Measurements from ENCODE around the gene COL15A1.
"Not testable (repeated sequence)": the region's sequence is repeated elsewhere in the genome, so short reads cannot be mapped to it uniquely, and the experiment has no call there.

The COL15A1 gene

GRCh38 chr9:98995971-98996504 lies 52.3 kb downstream of the COL15A1 start:
- no peak for DNase-seq

GRCh38 chr9:98997604-98998003 lies 53.9 kb downstream of the COL15A1 start:
- DNase-seq = no peak

GRCh38 chr9:98998441-98999151 lies 54.9 kb downstream of the COL15A1 start:
- DNase-seq = no peak

- no peak for DNase-seq
These were observed 55.4 kb downstream of the COL15A1 start for GRCh38 chr9:98999152-98999525.

- no peak for DNase-seq
These were observed 57.0 kb downstream of the COL15A1 start for GRCh38 chr9:99000476-99001395.

GRCh38 chr9:99001892-99002291 lies 58.2 kb downstream of the COL15A1 start:
- no peak for DNase-seq

- DNase-seq = no peak
These were observed 59.0 kb downstream of the COL15A1 start for GRCh38 chr9:99002706-99003105.

- DNase-seq = no peak
These were observed 59.6 kb downstream of the COL15A1 start for GRCh38 chr9:99003308-99003707.

GRCh38 chr9:99004115-99004514 lies 60.4 kb downstream of the COL15A1 start:
- DNase-seq = no peak

GRCh38 chr9:99004717-99005460 lies 61.2 kb downstream of the COL15A1 start:
- DNase-seq = no peak

GRCh38 chr9:99005651-99006050 lies 61.9 kb downstream of the COL15A1 start:
- DNase-seq = no peak

GRCh38 chr9:99006511-99006910 lies 62.8 kb downstream of the COL15A1 start:
- no peak for DNase-seq

- DNase-seq = no peak
These were observed 63.3 kb downstream of the COL15A1 start for GRCh38 chr9:99006979-99007378.

- no peak for DNase-seq
These were observed 64.5 kb downstream of the COL15A1 start for GRCh38 chr9:99008203-99008602.

- not testable (repeated sequence) for DNase-seq
These were observed 66.7 kb downstream of the COL15A1 start for GRCh38 chr9:99010393-99010792.

GRCh38 chr9:99011161-99011709 lies 67.5 kb downstream of the COL15A1 start:
- no peak for DNase-seq

GRCh38 chr9:99012957-99013512 lies 69.3 kb downstream of the COL15A1 start:
- no peak for DNase-seq

GRCh38 chr9:99013550-99013949 lies 69.8 kb downstream of the COL15A1 start:
- no peak for DNase-seq

- no peak for DNase-seq
These were observed 71.7 kb downstream of the COL15A1 start for GRCh38 chr9:99015448-99015847.

- DNase-seq = no peak
These were observed 72.2 kb downstream of the COL15A1 start for GRCh38 chr9:99015890-99016289.

- no peak for DNase-seq
These were observed 73.1 kb downstream of the COL15A1 start for GRCh38 chr9:99016681-99017387.

- no peak for DNase-seq
These were observed 74.9 kb downstream of the COL15A1 start for GRCh38 chr9:99018653-99019052.

All from NCI-H2107 (cell line).